ENCODE results near the gene KRT81.

DNA sequence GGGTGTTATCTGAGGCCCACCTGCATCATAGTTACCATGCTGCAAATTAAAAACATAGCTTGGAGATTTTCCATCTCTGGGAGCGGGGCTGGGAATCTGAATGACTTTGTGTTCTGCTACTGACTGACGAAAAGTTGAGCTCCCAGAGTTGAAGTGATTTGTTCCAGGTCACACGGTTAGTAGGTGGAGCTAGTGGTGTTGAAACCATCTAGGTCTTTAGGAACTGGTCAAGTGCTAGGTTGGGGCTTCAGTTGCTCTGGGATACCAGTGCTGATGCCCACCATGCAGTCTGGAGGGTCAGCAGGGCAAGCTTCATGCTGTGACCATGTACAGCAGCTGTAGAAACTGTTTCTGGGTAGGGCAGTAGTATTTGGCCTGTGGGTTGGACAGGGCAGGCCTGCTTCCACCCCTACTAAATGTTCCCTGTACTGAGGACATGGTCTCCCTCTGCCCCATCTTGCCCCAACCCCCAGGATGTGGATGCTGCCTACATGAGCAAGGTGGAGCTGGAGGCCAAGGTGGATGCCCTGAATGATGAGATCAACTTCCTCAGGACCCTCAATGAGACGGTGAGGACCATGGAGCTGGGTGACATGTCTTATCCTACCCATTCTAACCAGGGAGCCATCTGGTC is 53.0 kb downstream of the KRT81 start:
- TF ChIP-seq, protein P1, sequence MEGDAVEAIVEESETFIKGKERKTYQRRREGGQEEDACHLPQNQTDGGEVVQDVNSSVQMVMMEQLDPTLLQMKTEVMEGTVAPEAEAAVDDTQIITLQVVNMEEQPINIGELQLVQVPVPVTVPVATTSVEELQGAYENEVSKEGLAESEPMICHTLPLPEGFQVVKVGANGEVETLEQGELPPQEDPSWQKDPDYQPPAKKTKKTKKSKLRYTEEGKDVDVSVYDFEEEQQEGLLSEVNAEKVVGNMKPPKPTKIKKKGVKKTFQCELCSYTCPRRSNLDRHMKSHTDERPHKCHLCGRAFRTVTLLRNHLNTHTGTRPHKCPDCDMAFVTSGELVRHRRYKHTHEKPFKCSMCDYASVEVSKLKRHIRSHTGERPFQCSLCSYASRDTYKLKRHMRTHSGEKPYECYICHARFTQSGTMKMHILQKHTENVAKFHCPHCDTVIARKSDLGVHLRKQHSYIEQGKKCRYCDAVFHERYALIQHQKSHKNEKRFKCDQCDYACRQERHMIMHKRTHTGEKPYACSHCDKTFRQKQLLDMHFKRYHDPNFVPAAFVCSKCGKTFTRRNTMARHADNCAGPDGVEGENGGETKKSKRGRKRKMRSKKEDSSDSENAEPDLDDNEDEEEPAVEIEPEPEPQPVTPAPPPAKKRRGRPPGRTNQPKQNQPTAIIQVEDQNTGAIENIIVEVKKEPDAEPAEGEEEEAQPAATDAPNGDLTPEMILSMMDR (conservative IDR thresholded peaks at IDR 0.05): no peak
- TF ChIP-seq ZFX (IDR thresholded peaks at IDR 0.05): no peak

Data from C4-2B (cell line).